OCI-LY7 (cell line): Measurements from ENCODE around the gene MOK. TPM values are rescaled to one million over a fixed set of nuclear protein-coding genes. Genes with fewer than 3 reads are reported as not detected.

Source experiments
- BruUV-seq: library from RNA; stranded (reverse); fragments of 400-500 nt; replicated peaks from 2 replicates; lab custom pipeline; 2021; lab: Mats Ljungman, UMichigan
- CTCF ChIA-PET: fragments of 300-600 bp; sonication (Branson Sonifier 250); formaldehyde crosslinking; loops from one replicate; lab custom pipeline; 2022; ENCODE audit warnings: antibody characterized with exemption; ENCODE audit not compliant: unreplicated experiment; lab: Charles Lee
- POLR2A ChIA-PET: fragments of 300-600 bp; sonication (Branson Sonifier 250); formaldehyde crosslinking; loops from one replicate; lab custom pipeline; 2022; ENCODE audit warnings: antibody characterized with exemption; lab: Charles Lee
- DNase-seq: peaks from one replicate; pipeline ENCODE4 v3.0.0-alpha.2; 2015; ENCODE audit warnings: low spot score
- H2AFZ ChIP-seq: fragments of 200-600 bp; sonication (generic), shearing (Covaris generic); 2 replicates; pipeline ENCODE4 v1.6.1; 2014; ENCODE audit warnings: mild to moderate bottlenecking, antibody characterized with exemption, low read length, moderate library complexity
- H3K27ac ChIP-seq: fragments of 200-600 bp; sonication (generic); 2 replicates; pipeline ENCODE4 v1.5.1; 2014; ENCODE audit warnings: mixed run types, low read depth, mild to moderate bottlenecking, moderate library complexity, low read length, inconsistent platforms; ENCODE audit not compliant: poor library complexity, severe bottlenecking
- H3K36me3 ChIP-seq: fragments of 200-600 bp; sonication (generic); 2 replicates; pipeline ENCODE4 v1.6.1; 2014; ENCODE audit warnings: mild to moderate bottlenecking, antibody characterized with exemption, low read length, moderate library complexity, mixed read lengths; ENCODE audit not compliant: insufficient read depth
- H3K4me1 ChIP-seq: fragments of 200-600 bp; sonication (generic); 2 replicates; pipeline ENCODE4 v1.5.1; 2014; ENCODE audit warnings: mild to moderate bottlenecking, low read length; ENCODE audit not compliant: insufficient read depth, poor library complexity, severe bottlenecking
- H3K4me2 ChIP-seq: fragments of 200-600 bp; sonication (generic); 2 replicates; pipeline ENCODE4 v1.6.1; 2014; ENCODE audit warnings: mild to moderate bottlenecking, low read length
- H3K4me3 ChIP-seq: fragments of 200-600 bp; sonication (generic); 2 replicates; pipeline ENCODE4 v1.5.1; 2014; ENCODE audit warnings: mild to moderate bottlenecking, low read depth, low read length; ENCODE audit not compliant: poor library complexity, severe bottlenecking
- H3K79me2 ChIP-seq: fragments of 200-600 bp; sonication (generic); 2 replicates; pipeline ENCODE4 v1.6.1; 2016; ENCODE audit warnings: low read depth, mild to moderate bottlenecking, low read length, moderate library complexity, mixed read lengths; ENCODE audit not compliant: insufficient read depth
- H3K9me2 ChIP-seq: fragments of 200-600 bp; sonication (generic); 2 replicates; pipeline ENCODE4 v1.6.1; 2016; ENCODE audit warnings: mild to moderate bottlenecking, low read length, mixed read lengths; ENCODE audit not compliant: insufficient read depth
- H3K9me3 ChIP-seq: fragments of 200-600 bp; sonication (generic); 2 replicates; pipeline ENCODE4 v1.6.1; 2014; ENCODE audit warnings: mild to moderate bottlenecking, mixed run types, low read length, mixed read lengths
- H4K20me1 ChIP-seq: fragments of 200-600 bp; sonication (generic); 2 replicates; pipeline ENCODE4 v1.6.1; 2014; ENCODE audit warnings: mild to moderate bottlenecking, antibody characterized with exemption, low read length, moderate library complexity, mixed read lengths; ENCODE audit not compliant: insufficient read depth
- CTCF ChIP-seq: fragments of 200-600 bp; sonication (generic); conservative IDR thresholded peaks from 2 replicates; pipeline ENCODE4 v1.5.1; 2014; ENCODE audit warnings: mild to moderate bottlenecking, antibody characterized with exemption, low read length, moderate library complexity, mixed read lengths
- EZH2phosphoT487 ChIP-seq: fragments of 200-600 bp; sonication (generic); IDR thresholded peaks from 2 replicates; pipeline ENCODE4 v1.6.1; 2018; ENCODE audit warnings: low read depth, borderline replicate concordance, mild to moderate bottlenecking, mixed run types, antibody characterized with exemption, low read length, moderate library complexity, mixed read lengths
- intact Hi-C: fragments of 100-400 bp; cut with micrococcal nuclease; formaldehyde crosslinking; loops from one replicate; pipeline ENCODE4 v1.10.0; 2022; ENCODE audit not compliant: unreplicated experiment
- total RNA-seq, 2 experiments: library from RNA; depleted of rRNA in 1 of 2; stranded (reverse); fragments of >200 nt in 1 of 2; shearing (Covaris generic) in 1 of 2; gene quantifications; 2 replicates each; pipeline ENCODE4 v1.2.3, GENCODE V29; 2014 to 2022

MOK gene
- total RNA-seq, 2 experiments from 2014 or later: 2.2 to 4.0 TPM

GRCh38 chr14:102321456-102322422, 16.8 kb upstream of the MOK start:
- TF ChIP-seq EZH2phosphoT487: no peak
- TF ChIP-seq CTCF: no peak
- no peak overlapping the region; the same call in 1 of the 2 replicates for H3K4me2 ChIP-seq

GRCh38 chr14:102320671-102321455, 15.9 kb upstream of the MOK start:
- CTCF ChIA-PET: interaction anchor here (0.7 kb wide), 1 partner anchor 49 kb away, joined by 3 read pairs; no protein-coding TSS in a partner anchor
- DNase-seq: no peak
- Histone ChIP-seq H3K9me3 (no peaks in the 10 kb centered on the region), H3K4me2 (peak overlapping the region; percentile 95), H3K36me3 (peaks cover 19% of the 10 kb centered on the region; the same call in 1 of the 2 replicates), H3K4me3 (peak overlapping the region; percentile 78), H3K27ac (peak overlapping the region; percentile 70), H3K4me1 (peaks cover 45% of the 10 kb centered on the region), H3K79me2 (peaks cover 10% of the 10 kb centered on the region; the same call in 1 of the 2 replicates), H3K9me2 (no peaks in the 10 kb centered on the region), H4K20me1 (no peaks in the 10 kb centered on the region), H2AFZ (no peak overlapping the region)
- BruUV-seq: TSS peak; percentile 58
- intact Hi-C loops: no loop called here
- TF ChIP-seq CTCF: 0 out of 2 replicates have a peak, but pooled peaks have one; percentile 25
- TF ChIP-seq EZH2phosphoT487: no peak
- POLR2A ChIA-PET: interaction anchor here (0.6 to 1.2 kb wide), 3 partner anchors 16 to 379 kb away, joined by 3 to 5 read pairs (median 4); partner anchors contain the start of gene MOK

More at GRCh38 chr14:102321456-102322422, 16.8 kb upstream of the MOK start:
- intact Hi-C loops: no loop called here
- no peaks in the 10 kb centered on the region for H3K9me2 ChIP-seq
- no peak for DNase-seq
- peaks cover 10% of the 10 kb centered on the region; the same call in 1 of the 2 replicates for H3K79me2 ChIP-seq
- H3K4me1 ChIP-seq: peaks cover 37% of the 10 kb centered on the region
- no TSS peak for BruUV-seq
- H3K36me3 ChIP-seq: peaks cover 28% of the 10 kb centered on the region; the same call in 1 of the 2 replicates
- H2AFZ ChIP-seq: no peak overlapping the region
- CTCF ChIA-PET: interaction anchor here (0.7 kb wide), 1 partner anchor 49 kb away, joined by 3 read pairs; no protein-coding TSS in a partner anchor
- no peaks in the 10 kb centered on the region for H4K20me1 ChIP-seq
- no peak overlapping the region for H3K27ac ChIP-seq
- H3K4me3 ChIP-seq: no peak overlapping the region
- no peaks in the 10 kb centered on the region for H3K9me3 ChIP-seq
- POLR2A ChIA-PET: interaction anchor here (0.6 kb wide), 2 partner anchors 191 to 380 kb away, joined by 3 to 5 read pairs; no protein-coding TSS in a partner anchor
